Esophagus muscularis mucosa (tissue), 4 donors: ENCODE data around the gene ZNF10.

Experiments
- CTCF ChIP-seq, 3 experiments: fragments of 200-600 bp in 2 of 3; fragments of 450-650 bp in 1 of 3; sonication (generic) in 2 of 3; IDR thresholded peaks; one replicate each; pipeline ENCODE4 v1.5.1; 2017 to 2019; ENCODE audit warnings: antibody characterized with exemption in 3 of 3, mild to moderate bottlenecking in 2 of 3, moderate library complexity in 1 of 3
- EP300 ChIP-seq: sonication (generic); formaldehyde crosslinking; IDR thresholded peaks from one replicate; pipeline ENCODE4 v1.6.1; 2017; ENCODE audit warnings: antibody characterized with exemption
- POLR2A ChIP-seq: fragments of 450-650 bp; IDR thresholded peaks from one replicate; pipeline ENCODE4 v1.6.1; 2017; ENCODE audit warnings: antibody characterized with exemption, moderate library complexity, mild to moderate bottlenecking, low read depth
- POLR2AphosphoS5 ChIP-seq, 2 donors: sonication (generic); formaldehyde crosslinking; IDR thresholded peaks; one replicate each; pipeline ENCODE4 v1.6.1; 2017; ENCODE audit warnings: antibody characterized with exemption in 2 of 2

GRCh38 chr12:133124674-133125073 is 5.8 kb upstream of the ZNF10 start:
- TF ChIP-seq EP300 (no peak), CTCF (IDR thresholded peaks at IDR 0.05) (no peak), POLR2A (no peak), POLR2AphosphoS5 (IDR thresholded peaks at IDR 0.05) (no peak)
